Embryonic facial prominence (tissue), 1 donor: ENCODE measurements around the gene TMEM220.

Source experiments
- DNase-seq: peaks from one replicate; pipeline ENCODE4 v3.0.0-alpha.2; 2016; ENCODE audit errors: extremely low spot score

The TMEM220 gene

GRCh38 chr17:10729334-10730193, at the start of gene TMEM220:
Gene TMEM220, minus strand, starts transcription at chr17:10730023. Its CDS starts 172 bp downstream, at chr17:10729851.
- no peak for DNase-seq

- no peak for DNase-seq
Observed at GRCh38 chr17:10779609-10780008, 49.8 kb upstream of the TMEM220 start.

GRCh38 chr17:10777890-10778289, 48.1 kb upstream of the TMEM220 start:
- no peak for DNase-seq

GRCh38 chr17:10777131-10777807, 47.4 kb upstream of the TMEM220 start:
- no peak for DNase-seq

- DNase-seq = no peak
Observed at GRCh38 chr17:10776381-10776780, 46.6 kb upstream of the TMEM220 start.

GRCh38 chr17:10775740-10776356, 46.0 kb upstream of the TMEM220 start:
- DNase-seq = no peak

GRCh38 chr17:10775058-10775457, 45.2 kb upstream of the TMEM220 start:
- DNase-seq = no peak

GRCh38 chr17:10773391-10773790, 43.6 kb upstream of the TMEM220 start:
- DNase-seq = no peak

- peak; percentile 13 for DNase-seq
Observed at GRCh38 chr17:10772425-10773380, 42.9 kb upstream of the TMEM220 start.

GRCh38 chr17:10771148-10771547, 41.3 kb upstream of the TMEM220 start:
- no peak for DNase-seq

GRCh38 chr17:10769840-10770239, 40.0 kb upstream of the TMEM220 start:
- DNase-seq = no peak

- DNase-seq = no peak
Observed at GRCh38 chr17:10768750-10769251, 39.0 kb upstream of the TMEM220 start.

- DNase-seq = no peak
Observed at GRCh38 chr17:10767232-10767631, 37.4 kb upstream of the TMEM220 start.

GRCh38 chr17:10762037-10762436, 32.2 kb upstream of the TMEM220 start:
- DNase-seq = no peak

- DNase-seq = no peak
Observed at GRCh38 chr17:10761281-10761680, 31.5 kb upstream of the TMEM220 start.

- DNase-seq = no peak
Observed at GRCh38 chr17:10758062-10758461, 28.2 kb upstream of the TMEM220 start.

GRCh38 chr17:10757647-10758046, 27.8 kb upstream of the TMEM220 start:
- DNase-seq = no peak

GRCh38 chr17:10757067-10757466, 27.2 kb upstream of the TMEM220 start:
- no peak for DNase-seq

GRCh38 chr17:10756619-10757018, 26.8 kb upstream of the TMEM220 start:
- DNase-seq = no peak

- no peak for DNase-seq
Observed at GRCh38 chr17:10756185-10756584, 26.4 kb upstream of the TMEM220 start.

- DNase-seq = no peak
Observed at GRCh38 chr17:10755592-10756127, 25.8 kb upstream of the TMEM220 start.
